ENCODE measurements around the gene KRTAP2-3. TPM values are rescaled to one million over a fixed set of nuclear protein-coding genes. Genes with fewer than 3 reads are reported as not detected.
"Not testable (repeated sequence)": the region's sequence is repeated elsewhere in the genome, so short reads cannot be mapped to it uniquely, and the experiment has no call there.

The KRTAP2-3 gene
- total RNA-seq, 4 donors from 2014 or later = not detected

- Histone ChIP-seq H3K9me3 (peaks cover 0 to 12% (median 0%) of the 10 kb centered on the region in 3 donors), H3K36me3 (no peaks in the 10 kb centered on the region), H3K4me1 (no peaks in the 10 kb centered on the region), H3K27ac (no peak overlapping the region), H3K27me3 (peaks cover 14% of the 10 kb centered on the region), H3K4me3 (no peak overlapping the region)
- ATAC-seq = no peak
- WGBS, 2 donors (ENCODE audit: low coverage in 1 of 2) = 92 to 100% methylated on average over 1 of the region's 1 CpG
- TF ChIP-seq CTCF (IDR thresholded peaks at IDR 0.05) (no peak), POLR2A (IDR thresholded peaks at IDR 0.05) (no peak), EP300 (IDR thresholded peaks at IDR 0.05) (no peak), POLR2AphosphoS5 (IDR thresholded peaks at IDR 0.05) (no peak)
Measured at GRCh38 chr17:41042953-41043352, 17.0 kb downstream of the KRTAP2-3 start.

GRCh38 chr17:41040783-41041571, 18.9 kb downstream of the KRTAP2-3 start, which contains the start of gene KRTAP1-1:
Gene KRTAP1-1 (minus strand): TSS chr17:41041450. CDS start chr17:41041397, 53 bp downstream.
- H3K27ac ChIP-seq, H3K27me3 ChIP-seq, H3K4me1 ChIP-seq, H3K36me3 ChIP-seq, H3K4me3 ChIP-seq, ATAC-seq: not testable (repeated sequence)
- 45 to 71% methylated on average over 2 of the region's 14 CpGs for WGBS, 2 donors (ENCODE audit: low coverage in 1 of 2)
- peaks cover 0 to 12% (median 0%) of the 10 kb centered on the region in 3 donors for H3K9me3 ChIP-seq

GRCh38 chr17:41037853-41038350, 22.0 kb downstream of the KRTAP2-3 start:
- WGBS, 2 donors (ENCODE audit: low coverage in 1 of 2) = 58 to 59% methylated on average over 2 of the region's 2 CpGs
- Histone ChIP-seq H3K27me3 (no peaks in the 10 kb centered on the region), H3K4me1 (no peaks in the 10 kb centered on the region), H3K4me3 (no peak overlapping the region), H3K9me3 (peaks cover 0 to 4% (median 0%) of the 10 kb centered on the region in 3 donors), H3K36me3 (no peaks in the 10 kb centered on the region), H3K27ac (no peak overlapping the region)
- no peak for ATAC-seq
- no peak for TF ChIP-seq POLR2AphosphoS5 (IDR thresholded peaks at IDR 0.05)
- no peak for TF ChIP-seq CTCF (IDR thresholded peaks at IDR 0.05)
- TF ChIP-seq EP300 (IDR thresholded peaks at IDR 0.05) = no peak

- H3K36me3 ChIP-seq, H3K4me3 ChIP-seq, H3K4me1 ChIP-seq, ATAC-seq, H3K9me3 ChIP-seq, H3K27me3 ChIP-seq, H3K27ac ChIP-seq: not testable (repeated sequence)
- 88 to 90% methylated on average over 4 to 5 of the region's 10 CpGs for WGBS, 2 donors (ENCODE audit: low coverage in 1 of 2)
Measured at GRCh38 chr17:41034346-41034935, 25.5 kb downstream of the KRTAP2-3 start, which contains the start of gene KRTAP1-3. Gene KRTAP1-3 (minus strand): TSS chr17:41034874. CDS start chr17:41034821, 53 bp downstream.

- Histone ChIP-seq H3K4me1 (no peaks in the 10 kb centered on the region), H3K36me3 (no peaks in the 10 kb centered on the region), H3K4me3 (no peak within 1 kb of the TSS), H3K27ac (no peak within 1 kb of the TSS), H3K9me3 (no peaks in the 10 kb centered on the region), H3K27me3 (peaks cover 27% of the 10 kb centered on the region)
- TF ChIP-seq POLR2A (IDR thresholded peaks at IDR 0.05) (no peak), POLR2AphosphoS5 (IDR thresholded peaks at IDR 0.05) (no peak)
- ATAC-seq = no peak
- 57 to 63% methylated on average over 1 to 2 of the region's 12 CpGs for WGBS, 2 donors (ENCODE audit: low coverage in 1 of 2)
Measured at GRCh38 chr17:41029633-41030245, 30.2 kb downstream of the KRTAP2-3 start, which contains the start of gene KRTAP1-4. Gene KRTAP1-4 (minus strand): TSS chr17:41030195. CDS start chr17:41030078, 117 bp downstream.

GRCh38 chr17:41026715-41027471, 33.0 kb downstream of the KRTAP2-3 start, which contains the start of gene KRTAP1-5:
Gene KRTAP1-5 (minus strand): TSS chr17:41027208. CDS start chr17:41027155, 53 bp downstream.
- no peak for ATAC-seq
- no peaks in the 10 kb centered on the region for H3K4me1 ChIP-seq
- H3K4me3 ChIP-seq = no peak within 1 kb of the TSS
- H3K36me3 ChIP-seq = no peaks in the 10 kb centered on the region
- H3K27ac ChIP-seq = no peak within 1 kb of the TSS
- H3K27me3 ChIP-seq = peaks cover 27% of the 10 kb centered on the region
- H3K9me3 ChIP-seq = no peaks in the 10 kb centered on the region
- WGBS, 2 donors (ENCODE audit: low coverage in 1 of 2) = 41 to 45% methylated on average over 2 of the region's 9 CpGs
- TF ChIP-seq CTCF (IDR thresholded peaks at IDR 0.05) = no peak
- TF ChIP-seq POLR2A (IDR thresholded peaks at IDR 0.05) = no peak
- TF ChIP-seq EP300 (IDR thresholded peaks at IDR 0.05) = no peak
- no peak for TF ChIP-seq POLR2AphosphoS5 (IDR thresholded peaks at IDR 0.05)

Data from gastroesophageal sphincter (tissue), 4 donors.